Fibroblast of skin of left quadriceps (primary cell): Measurements from ENCODE around the gene ARL15.

Experiments used
- DNase-seq, 2 experiments: peaks; one replicate each; pipeline ENCODE4 v3.0.0-alpha.2; 2013; ENCODE audit warnings: low read depth in 2 of 2

ARL15 gene

GRCh38 chr5:54315736-54316528, 5.6 kb upstream of the ARL15 start:
- DNase-seq = no peak

GRCh38 chr5:54313311-54314270, 3.2 kb upstream of the ARL15 start:
- no peak for DNase-seq

DNA sequence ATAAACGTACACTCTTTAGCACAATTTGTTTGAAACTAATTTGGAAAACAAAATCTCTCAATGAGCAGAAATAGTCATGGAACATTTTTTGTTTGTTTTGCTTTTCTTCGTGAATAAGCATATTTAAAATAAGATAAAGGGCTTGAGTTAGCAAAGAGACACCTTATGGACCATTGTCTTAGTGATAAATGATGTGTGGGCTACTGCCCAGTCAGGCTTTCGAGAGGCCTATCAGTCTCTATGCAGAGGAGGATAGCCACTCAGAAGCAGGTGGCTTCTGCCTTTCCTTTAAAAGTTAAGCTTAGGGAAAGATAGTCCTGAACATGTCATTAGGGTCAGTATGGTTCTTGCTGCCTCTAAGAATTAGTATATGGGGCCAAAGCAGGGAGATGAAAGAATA, 2.1 kb upstream of the ARL15 start:
- DNase-seq = no peak

- no peak for DNase-seq
Observed at GRCh38 chr5:54311176-54311677, 854 bp upstream of the ARL15 start.

- no peak for DNase-seq
Observed at GRCh38 chr5:54309691-54310432, 511 bp downstream of the ARL15 start.

DNA sequence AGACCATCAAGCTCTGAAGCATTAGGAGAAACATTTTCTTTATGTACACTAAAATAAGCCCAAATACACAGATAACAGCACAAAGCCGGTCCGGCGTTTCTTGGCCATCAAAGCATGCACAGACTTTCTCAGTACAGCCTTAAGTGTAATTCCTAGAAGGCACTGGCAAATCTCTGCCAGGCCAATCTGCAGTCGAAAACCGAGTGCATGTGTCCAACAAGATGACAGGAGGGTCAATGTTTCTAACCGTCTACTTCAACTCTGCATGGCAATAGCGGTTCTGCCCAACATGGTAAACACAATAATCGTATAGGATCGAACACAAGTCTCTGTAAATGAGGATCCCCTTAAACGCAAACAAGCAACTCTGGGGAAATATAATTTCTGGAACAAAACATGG, 1.1 kb downstream of the ARL15 start:
- DNase-seq = no peak

DNA sequence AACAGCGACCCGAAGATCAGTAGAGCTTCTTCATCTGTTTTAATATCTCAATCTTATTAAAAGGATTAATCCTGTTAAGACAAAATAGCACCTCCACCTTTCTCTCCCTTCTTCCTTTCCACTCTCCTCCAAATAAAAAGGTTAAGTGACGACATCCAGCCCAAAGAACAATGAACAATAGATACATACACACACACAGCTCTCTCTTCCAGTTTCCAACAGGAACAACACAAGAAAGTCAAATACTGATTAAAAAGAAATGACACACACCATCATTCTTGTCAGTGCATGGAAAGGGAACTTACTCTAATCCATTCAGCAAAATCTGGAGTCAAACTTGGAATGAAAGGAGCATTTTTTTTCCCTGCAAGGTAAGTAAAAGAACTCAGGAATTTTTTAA, 2.8 kb downstream of the ARL15 start:
- DNase-seq = no peak

GRCh38 chr5:54306893-54307292, 3.5 kb downstream of the ARL15 start:
- DNase-seq = no peak

GRCh38 chr5:54305737-54306136, 4.6 kb downstream of the ARL15 start:
- no peak for DNase-seq

- DNase-seq = no peak
Observed at GRCh38 chr5:54304040-54304439, 6.3 kb downstream of the ARL15 start.

DNA sequence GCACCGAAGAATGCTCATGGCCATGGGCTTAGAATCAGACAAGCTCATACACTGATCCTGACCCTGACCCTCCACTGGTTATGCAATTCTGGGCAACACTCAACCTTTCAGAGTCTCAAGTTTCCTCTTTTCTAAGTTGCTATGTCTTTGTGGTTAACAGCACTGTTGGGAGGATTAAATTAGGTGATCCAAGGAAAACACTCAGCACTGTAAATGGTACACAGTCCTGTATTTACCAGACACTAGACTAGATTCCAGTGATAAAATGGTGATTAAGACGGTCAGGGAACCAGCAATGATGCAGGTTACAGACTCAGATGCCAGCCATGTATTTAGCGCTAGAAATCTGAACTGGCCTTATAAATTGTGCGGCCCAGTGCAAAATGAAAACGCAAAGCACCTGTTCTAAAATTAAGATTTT, 8.1 kb downstream of the ARL15 start:
- no peak for DNase-seq

DNA sequence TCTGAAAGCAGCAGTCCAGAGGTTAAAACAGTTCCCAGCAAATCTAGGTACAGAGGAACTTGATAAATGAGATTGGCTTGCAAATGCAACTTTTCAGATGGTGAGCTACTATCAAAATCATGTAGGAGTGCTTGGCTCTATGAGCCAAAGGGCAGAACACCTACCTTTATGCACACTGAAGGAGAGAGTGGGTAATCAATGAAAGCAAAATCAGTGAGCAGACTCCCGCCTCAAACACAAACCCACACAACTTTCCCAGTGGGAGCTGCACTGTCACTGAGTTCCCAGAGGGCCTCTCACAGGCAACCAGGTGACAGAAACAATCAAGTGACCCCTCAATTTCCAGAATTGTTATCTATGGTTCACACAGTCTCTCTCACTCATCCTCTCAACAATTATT, 8.5 kb downstream of the ARL15 start:
- DNase-seq = no peak

- no peak for DNase-seq
Observed at GRCh38 chr5:54301220-54301619, 9.2 kb downstream of the ARL15 start.

DNA sequence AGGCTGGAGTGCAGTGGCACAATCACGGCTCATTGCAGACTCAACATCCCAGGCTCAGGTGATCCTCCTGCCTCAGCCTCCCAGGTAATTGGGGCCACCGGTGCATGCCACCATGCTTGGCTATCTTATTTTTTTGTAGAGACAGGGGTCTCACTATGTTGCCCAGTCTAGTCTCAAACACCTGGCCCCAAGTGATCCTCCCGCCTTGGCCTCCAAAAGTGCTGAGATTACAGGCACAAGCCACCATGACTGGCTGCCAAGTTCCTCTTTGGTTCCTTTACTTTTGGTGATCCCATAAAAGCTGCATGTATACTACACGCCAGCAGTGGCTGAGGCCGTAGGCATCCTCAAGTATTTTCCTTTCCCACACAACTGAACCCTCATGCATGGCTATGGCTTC, 11.4 kb downstream of the ARL15 start:
- no peak for DNase-seq

GRCh38 chr5:54296386-54296785, 14.0 kb downstream of the ARL15 start:
- no peak for DNase-seq

DNA sequence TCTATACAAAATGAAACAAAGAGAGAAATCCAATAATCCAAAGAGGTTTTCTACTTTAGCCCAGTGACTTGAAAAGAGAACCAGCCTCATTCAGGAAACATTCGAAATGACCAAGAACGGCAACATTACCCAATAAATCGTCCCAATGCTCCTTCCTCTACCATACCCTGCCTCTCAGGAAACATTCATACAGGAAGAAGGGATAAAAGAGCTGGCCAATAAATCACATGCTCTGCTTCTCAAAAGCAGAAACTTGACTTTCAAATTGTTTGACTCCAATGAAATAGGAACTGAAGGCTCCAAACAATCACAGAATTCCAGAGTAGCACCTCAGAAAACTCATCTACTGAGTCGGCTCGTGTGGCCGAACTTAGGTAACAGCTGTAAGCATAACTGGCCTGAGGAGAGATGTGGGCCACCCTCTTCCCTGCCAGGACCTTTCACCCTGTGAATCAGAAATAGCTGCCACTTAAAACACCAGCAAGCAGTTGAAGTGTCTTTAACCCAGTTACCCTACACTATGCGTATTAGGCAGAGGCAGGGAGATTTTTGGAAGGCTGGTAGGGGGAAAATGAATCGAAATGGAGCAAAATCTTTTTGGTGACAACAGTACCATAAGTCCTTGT, 14.6 kb downstream of the ARL15 start:
- DNase-seq = no peak

DNA sequence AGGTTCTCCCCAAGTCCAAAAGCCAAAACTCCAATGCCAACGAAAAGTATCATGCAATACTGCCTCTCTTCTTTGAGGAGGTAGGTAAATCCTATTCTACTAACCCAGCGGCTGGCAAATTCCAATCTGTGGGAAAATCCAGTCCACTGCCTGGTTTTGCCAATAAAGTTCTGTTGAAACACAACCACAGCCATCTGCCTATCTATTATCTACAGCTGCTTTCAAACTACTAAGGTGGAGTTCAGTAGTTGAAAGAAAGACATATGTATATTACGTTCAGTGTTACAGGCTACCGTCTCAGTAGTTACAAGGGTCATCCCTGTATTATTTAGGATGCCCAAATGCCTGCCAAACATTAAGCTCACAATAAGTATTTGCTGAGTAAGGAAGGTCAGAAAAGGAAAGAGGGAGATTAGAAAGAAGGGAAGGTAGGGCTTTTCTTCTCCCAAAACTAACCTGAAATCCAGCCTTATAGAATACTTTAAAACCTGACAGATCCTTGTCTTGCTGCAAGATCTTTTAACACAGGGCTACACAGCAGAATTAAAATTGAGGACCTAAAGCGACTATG, 16.2 kb downstream of the ARL15 start:
- DNase-seq = no peak

GRCh38 chr5:54292866-54293265, 17.5 kb downstream of the ARL15 start:
- no peak for DNase-seq

DNA sequence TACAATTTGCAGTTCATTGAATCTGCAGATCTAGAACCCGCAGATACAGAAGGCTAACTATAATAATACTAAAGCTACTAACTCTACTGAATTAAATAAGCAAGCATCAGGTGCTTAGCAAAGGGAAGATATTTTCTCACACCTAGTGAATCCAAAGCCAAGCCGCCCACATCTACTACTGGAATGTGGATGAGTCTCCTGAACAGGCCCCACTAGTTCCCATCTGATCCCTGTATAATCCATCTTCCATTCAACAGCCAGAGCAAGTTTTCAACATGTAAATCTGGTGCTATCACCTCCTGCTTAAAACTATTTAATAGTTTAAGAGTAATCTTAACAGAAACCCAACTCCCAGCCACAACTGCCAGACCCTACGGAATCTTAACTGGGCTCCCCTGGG, 18.9 kb downstream of the ARL15 start:
- DNase-seq = no peak

DNA sequence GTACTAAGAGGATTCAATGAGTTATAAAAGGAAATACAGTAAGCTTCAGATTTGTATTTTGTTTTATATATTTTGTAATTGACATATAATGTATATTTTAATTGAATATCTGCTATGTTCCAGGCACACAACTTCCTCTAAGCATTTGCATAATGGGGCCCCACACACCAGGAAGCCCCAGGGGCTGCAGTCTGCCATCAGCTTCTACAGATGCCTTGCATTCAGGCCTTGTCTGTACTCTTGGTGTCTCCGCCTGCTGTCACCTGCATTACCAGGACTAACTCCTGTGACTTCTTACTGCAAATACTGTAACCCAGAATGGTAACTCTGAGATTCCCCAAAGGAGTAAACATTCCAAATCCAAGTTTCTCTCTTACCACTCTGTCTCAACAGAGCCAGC, 20.6 kb downstream of the ARL15 start:
- no peak for DNase-seq

DNA sequence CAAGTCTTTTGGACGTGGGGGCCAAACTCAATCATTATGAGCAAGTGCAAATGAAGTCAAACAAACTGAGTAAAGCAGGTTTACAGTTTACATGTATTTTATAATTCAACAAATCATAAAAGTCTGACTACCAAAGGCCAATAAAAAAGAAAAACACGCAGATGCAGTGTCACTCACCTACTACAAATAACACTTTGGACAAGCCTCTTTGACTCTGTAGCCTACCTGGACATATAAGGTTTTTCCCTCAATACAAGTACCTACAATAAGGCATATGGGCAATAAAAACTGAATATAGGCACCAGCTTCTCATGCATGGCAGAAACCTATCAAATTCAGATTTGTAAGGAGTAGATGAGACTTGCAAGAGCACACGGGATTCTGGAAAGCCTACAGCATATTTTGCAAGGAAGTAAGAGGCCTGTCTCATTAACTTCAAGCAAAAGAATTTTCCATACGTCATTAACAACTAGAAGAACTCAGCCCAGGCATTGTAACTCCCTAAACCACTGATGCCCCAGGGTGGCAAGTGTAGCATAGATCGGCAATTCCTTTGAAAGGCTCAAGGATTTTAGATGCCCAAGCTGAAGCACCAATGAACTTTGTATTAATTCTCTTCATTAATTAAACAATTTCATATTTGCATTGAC, 21.7 kb downstream of the ARL15 start:
- no peak for DNase-seq
